Parathyroid adenoma (tissue), 2 donors: ENCODE results near the gene TRIM37.

Experiments used
- H2AFZ ChIP-seq: fragments of 300-600 bp; sonication (generic); one replicate; pipeline ENCODE4 v1.7.0; 2017; ENCODE audit warnings: antibody characterized with exemption, mild to moderate bottlenecking
- H3K27ac ChIP-seq: fragments of 300-600 bp; sonication (generic); one replicate; pipeline ENCODE4 v1.7.0; 2017
- H3K27me3 ChIP-seq: fragments of 300-600 bp; sonication (generic); one replicate; pipeline ENCODE4 v1.7.0; 2017; ENCODE audit warnings: low read length; ENCODE audit not compliant: control insufficient read depth, insufficient read depth
- H3K36me3 ChIP-seq: fragments of 300-600 bp; sonication (generic); one replicate; pipeline ENCODE4 v1.7.0; 2017; ENCODE audit warnings: low read length; ENCODE audit not compliant: control insufficient read depth, insufficient read depth
- H3K4me1 ChIP-seq: fragments of 300-600 bp; sonication (generic); one replicate; pipeline ENCODE4 v1.7.0; 2017; ENCODE audit warnings: control low read depth
- H3K4me2 ChIP-seq: fragments of 300-600 bp; sonication (generic); one replicate; pipeline ENCODE4 v1.7.0; 2017; ENCODE audit warnings: low read length
- H3K4me3 ChIP-seq: fragments of 300-600 bp; sonication (generic); one replicate; pipeline ENCODE4 v1.7.0; 2017; ENCODE audit warnings: low read depth, low read length
- H3K79me2 ChIP-seq: fragments of 300-600 bp; sonication (generic); one replicate; pipeline ENCODE4 v1.7.0; 2017; ENCODE audit warnings: control low read depth
- H3K9ac ChIP-seq: fragments of 300-600 bp; sonication (generic); one replicate; pipeline ENCODE4 v1.7.0; 2017; ENCODE audit warnings: mild to moderate bottlenecking
- H3K9me3 ChIP-seq: fragments of 300-600 bp; sonication (generic); one replicate; pipeline ENCODE4 v1.7.0; 2017; ENCODE audit warnings: low read length; ENCODE audit not compliant: control insufficient read depth
- CTCF ChIP-seq: fragments of 300-600 bp; sonication (generic); IDR thresholded peaks from one replicate; pipeline ENCODE4 v1.7.0; 2017; ENCODE audit warnings: antibody characterized with exemption, mild to moderate bottlenecking
- donor health status: primary hyperparathyroidism.

Gene TRIM37

GRCh38 chr17:59115474-59115873, 8.8 kb upstream of the TRIM37 start:
- Histone ChIP-seq H3K9ac (no peak overlapping the region), H3K27me3 (no peaks in the 10 kb centered on the region), H3K27ac (no peak overlapping the region), H3K4me3 (no peak overlapping the region), H3K79me2 (no peaks in the 10 kb centered on the region), H3K4me1 (no peaks in the 10 kb centered on the region), H3K36me3 (no peaks in the 10 kb centered on the region), H3K9me3 (no peaks in the 10 kb centered on the region), H2AFZ (no peak overlapping the region), H3K4me2 (no peak overlapping the region)
- TF ChIP-seq CTCF: no peak

- Histone ChIP-seq H3K27ac (no peak overlapping the region), H3K4me3 (no peak overlapping the region), H2AFZ (no peak overlapping the region), H3K79me2 (no peaks in the 10 kb centered on the region), H3K27me3 (no peaks in the 10 kb centered on the region), H3K4me1 (no peaks in the 10 kb centered on the region), H3K9me3 (no peaks in the 10 kb centered on the region), H3K4me2 (no peak overlapping the region), H3K36me3 (no peaks in the 10 kb centered on the region), H3K9ac (no peak overlapping the region)
- no peak for TF ChIP-seq CTCF
Measured at GRCh38 chr17:59111539-59111938, 4.9 kb upstream of the TRIM37 start.

GRCh38 chr17:59110973-59111372, 4.3 kb upstream of the TRIM37 start:
- no peak for TF ChIP-seq CTCF
- no peak overlapping the region for H3K4me3 ChIP-seq
- no peaks in the 10 kb centered on the region for H3K4me1 ChIP-seq

GRCh38 chr17:59108400-59109102, 1.9 kb upstream of the TRIM37 start:
- H3K9ac ChIP-seq: no peak overlapping the region
- no peak for TF ChIP-seq CTCF
- H3K4me3 ChIP-seq: no peak overlapping the region
- no peaks in the 10 kb centered on the region for H3K36me3 ChIP-seq
- H3K4me2 ChIP-seq: no peak overlapping the region
- H3K4me1 ChIP-seq: peaks cover 4% of the 10 kb centered on the region
- H3K27me3 ChIP-seq: no peaks in the 10 kb centered on the region
- H3K9me3 ChIP-seq: no peaks in the 10 kb centered on the region
- peaks cover 3% of the 10 kb centered on the region for H3K79me2 ChIP-seq
- no peak overlapping the region for H3K27ac ChIP-seq
- H2AFZ ChIP-seq: no peak overlapping the region

More at GRCh38 chr17:59110973-59111372, 4.3 kb upstream of the TRIM37 start:
- Histone ChIP-seq H3K79me2 (no peaks in the 10 kb centered on the region), H3K27me3 (no peaks in the 10 kb centered on the region), H3K9me3 (no peaks in the 10 kb centered on the region), H2AFZ (no peak overlapping the region), H3K4me2 (no peak overlapping the region), H3K27ac (no peak overlapping the region), H3K9ac (no peak overlapping the region), H3K36me3 (no peaks in the 10 kb centered on the region)

- H2AFZ ChIP-seq: peak overlapping the region; percentile 90
- no peak overlapping the region for H3K9ac ChIP-seq
- H3K79me2 ChIP-seq: peaks cover 3% of the 10 kb centered on the region
- H3K4me1 ChIP-seq: peaks cover 4% of the 10 kb centered on the region
- H3K4me3 ChIP-seq: peak overlapping the region; percentile 85
- TF ChIP-seq CTCF: no peak
- H3K27me3 ChIP-seq: no peaks in the 10 kb centered on the region
- H3K9me3 ChIP-seq: no peaks in the 10 kb centered on the region
- peak overlapping the region; percentile 84 for H3K27ac ChIP-seq
- peak overlapping the region; percentile 75 for H3K4me2 ChIP-seq
- H3K36me3 ChIP-seq: no peaks in the 10 kb centered on the region
Measured at GRCh38 chr17:59107306-59107670, 608 bp upstream of the TRIM37 start.
